Subcutaneous adipose tissue (tissue), 4 donors: ENCODE data around the gene OAS2. TPM values are rescaled to one million over a fixed set of nuclear protein-coding genes. Genes with fewer than 3 reads are reported as not detected.

ENCODE experiments used
- total RNA-seq, 4 donors: library from RNA; depleted of rRNA; stranded (reverse); fragments of >200 nt; gene quantifications; one replicate each; pipeline ENCODE4 v1.1.0, GENCODE V29; 2016
- TF ChIP-seq, protein P1 (sequence below): fragments of 450-650 bp; IDR thresholded peaks from one replicate; pipeline ENCODE4 v1.5.1; 2016; ENCODE audit warnings: low read depth, mild to moderate bottlenecking, control low read depth, antibody characterized with exemption, moderate library complexity

Gene OAS2
- total RNA-seq, 4 donors from 2014 or later, result 9.5 to 19.7 (median 12.3) TPM

GRCh38 chr12:112961074-112961473 lies 17.2 kb upstream of the OAS2 start:
- TF ChIP-seq, protein P1, sequence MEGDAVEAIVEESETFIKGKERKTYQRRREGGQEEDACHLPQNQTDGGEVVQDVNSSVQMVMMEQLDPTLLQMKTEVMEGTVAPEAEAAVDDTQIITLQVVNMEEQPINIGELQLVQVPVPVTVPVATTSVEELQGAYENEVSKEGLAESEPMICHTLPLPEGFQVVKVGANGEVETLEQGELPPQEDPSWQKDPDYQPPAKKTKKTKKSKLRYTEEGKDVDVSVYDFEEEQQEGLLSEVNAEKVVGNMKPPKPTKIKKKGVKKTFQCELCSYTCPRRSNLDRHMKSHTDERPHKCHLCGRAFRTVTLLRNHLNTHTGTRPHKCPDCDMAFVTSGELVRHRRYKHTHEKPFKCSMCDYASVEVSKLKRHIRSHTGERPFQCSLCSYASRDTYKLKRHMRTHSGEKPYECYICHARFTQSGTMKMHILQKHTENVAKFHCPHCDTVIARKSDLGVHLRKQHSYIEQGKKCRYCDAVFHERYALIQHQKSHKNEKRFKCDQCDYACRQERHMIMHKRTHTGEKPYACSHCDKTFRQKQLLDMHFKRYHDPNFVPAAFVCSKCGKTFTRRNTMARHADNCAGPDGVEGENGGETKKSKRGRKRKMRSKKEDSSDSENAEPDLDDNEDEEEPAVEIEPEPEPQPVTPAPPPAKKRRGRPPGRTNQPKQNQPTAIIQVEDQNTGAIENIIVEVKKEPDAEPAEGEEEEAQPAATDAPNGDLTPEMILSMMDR, result no peak

- TF ChIP-seq, protein P1, result no peak
These were observed 16.8 kb upstream of the OAS2 start for GRCh38 chr12:112961536-112961935.

- TF ChIP-seq, protein P1, result no peak
These were observed 15.8 kb upstream of the OAS2 start for GRCh38 chr12:112962561-112962960.

DNA sequence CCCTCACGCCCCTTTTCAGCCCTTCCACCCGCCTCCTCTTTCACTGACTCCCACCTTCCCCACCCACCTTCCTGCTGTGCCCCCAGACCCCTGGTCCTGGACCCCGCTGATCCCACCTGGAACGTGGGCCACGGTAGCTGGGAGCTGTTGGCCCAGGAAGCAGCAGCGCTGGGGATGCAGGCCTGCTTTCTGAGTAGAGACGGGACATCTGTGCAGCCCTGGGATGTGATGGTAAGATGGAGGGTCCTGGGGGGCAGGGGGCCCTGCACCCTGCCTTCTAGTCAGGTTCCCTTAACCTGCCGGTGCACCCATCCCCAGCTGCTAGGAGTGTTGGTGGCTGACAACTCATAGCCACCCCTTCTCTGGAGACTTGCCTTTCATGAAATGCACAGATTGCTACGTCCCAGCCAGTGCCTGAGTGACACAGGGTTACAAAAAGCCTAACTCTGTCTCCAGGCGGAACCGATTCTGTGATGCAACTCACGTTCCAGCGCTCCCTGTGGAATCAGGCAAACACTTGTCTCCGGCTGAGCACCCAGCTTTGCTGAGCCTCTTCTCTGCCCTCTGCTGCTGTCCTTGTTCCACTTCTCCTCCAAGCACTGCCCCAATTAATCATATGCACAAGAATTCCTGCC lies 15.0 kb upstream of the OAS2 start:
- TF ChIP-seq, protein P1, result no peak

GRCh38 chr12:112964067-112964670 lies 14.2 kb upstream of the OAS2 start:
- TF ChIP-seq, protein P1, result no peak

DNA sequence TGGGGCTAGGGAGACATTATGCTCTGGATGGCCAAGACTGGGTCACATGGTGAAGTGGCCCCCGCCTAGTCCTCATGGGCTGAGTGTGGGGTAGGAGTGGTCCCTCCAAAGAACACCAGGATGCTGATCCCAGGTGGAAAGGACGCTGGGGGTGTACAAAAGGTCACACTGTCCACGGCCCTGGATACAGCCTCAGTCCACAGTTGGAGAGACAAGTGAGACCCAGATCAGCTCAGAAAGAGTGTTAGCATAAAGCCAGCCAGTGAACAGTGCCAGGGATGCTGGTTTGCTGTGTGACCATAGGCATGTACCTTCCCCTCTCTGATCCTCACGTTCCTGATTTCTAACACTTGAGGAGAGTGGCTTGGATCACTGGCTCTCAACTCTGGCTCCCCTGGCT lies 13.4 kb upstream of the OAS2 start:
- TF ChIP-seq, protein P1, result no peak

DNA sequence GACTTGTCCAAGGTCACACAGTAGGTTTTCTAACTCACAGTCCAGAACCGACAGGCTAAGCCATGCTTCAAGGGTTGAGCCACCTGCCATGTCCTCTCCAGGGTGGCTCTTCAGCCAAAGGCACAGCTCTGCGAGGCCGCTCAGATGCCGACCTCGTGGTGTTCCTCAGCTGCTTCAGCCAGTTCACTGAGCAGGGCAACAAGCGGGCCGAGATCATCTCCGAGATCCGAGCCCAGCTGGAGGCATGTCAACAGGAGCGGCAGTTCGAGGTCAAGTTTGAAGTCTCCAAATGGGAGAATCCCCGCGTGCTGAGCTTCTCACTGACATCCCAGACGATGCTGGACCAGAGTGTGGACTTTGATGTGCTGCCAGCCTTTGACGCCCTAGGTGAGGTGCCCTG lies 12.7 kb upstream of the OAS2 start:
- TF ChIP-seq, protein P1, result no peak
